ENCODE data around the gene ARHGAP15.

The ARHGAP15 gene

GRCh38 chr2:143300536-143300935 lies 171.3 kb downstream of the ARHGAP15 start:
- Histone ChIP-seq H3K4me2 (ENCODE audit: low read depth, low read length) (no peak overlapping the region), H3F3A (ENCODE audit: insufficient read depth, low read length) (no peaks in the 10 kb centered on the region), H3K4me1 (ENCODE audit: low read length) (no peaks in the 10 kb centered on the region), H3K4me3 (ENCODE audit: low read length) (no peak overlapping the region), H3K27me3 (replicated peaks; ENCODE audit: insufficient read depth, low read length) (no peaks in the 10 kb centered on the region), H3K9me2 (replicated peaks; ENCODE audit: insufficient read depth, low read length) (no peaks in the 10 kb centered on the region), H3K9ac (ENCODE audit: low read length) (no peak overlapping the region), H3K79me2 (ENCODE audit: low read length) (no peaks in the 10 kb centered on the region), H3K36me3 (replicated peaks; ENCODE audit: insufficient read depth, low read length) (no peaks in the 10 kb centered on the region), H2AFZ (ENCODE audit: low read length) (no peak overlapping the region), H3K27ac (ENCODE audit: low read length) (no peak overlapping the region), H3K9me3 (replicated peaks; ENCODE audit: insufficient read depth, low read length) (no peaks in the 10 kb centered on the region), H4K20me1 (ENCODE audit: insufficient read depth, low read length) (no peaks in the 10 kb centered on the region)
- no peak for TF ChIP-seq EZH2phosphoT487 (IDR thresholded peaks at IDR 0.05; ENCODE audit: low read length)
- no peak for TF ChIP-seq CTCF (IDR thresholded peaks at IDR 0.05; ENCODE audit: low read length)
- TF ChIP-seq EZH2 (optimal IDR thresholded peaks at IDR 0.05; ENCODE audit: low read depth, low read length), result no peak
- DNase-seq, result no peak

- Histone ChIP-seq H2AFZ (ENCODE audit: low read length) (no peak overlapping the region), H3K9me3 (replicated peaks; ENCODE audit: insufficient read depth, low read length) (no peaks in the 10 kb centered on the region), H3F3A (ENCODE audit: insufficient read depth, low read length) (no peaks in the 10 kb centered on the region), H3K79me2 (ENCODE audit: low read length) (no peaks in the 10 kb centered on the region), H3K27ac (ENCODE audit: low read length) (no peak overlapping the region), H4K20me1 (ENCODE audit: insufficient read depth, low read length) (no peaks in the 10 kb centered on the region), H3K4me1 (ENCODE audit: low read length) (no peaks in the 10 kb centered on the region), H3K27me3 (replicated peaks; ENCODE audit: insufficient read depth, low read length) (no peaks in the 10 kb centered on the region), H3K9me2 (replicated peaks; ENCODE audit: insufficient read depth, low read length) (no peaks in the 10 kb centered on the region), H3K4me3 (ENCODE audit: low read length) (no peak overlapping the region), H3K9ac (ENCODE audit: low read length) (no peak overlapping the region), H3K4me2 (ENCODE audit: low read depth, low read length) (no peak overlapping the region), H3K36me3 (replicated peaks; ENCODE audit: insufficient read depth, low read length) (no peaks in the 10 kb centered on the region)
- DNase-seq, result no peak
- TF ChIP-seq EZH2 (optimal IDR thresholded peaks at IDR 0.05; ENCODE audit: low read depth, low read length) (no peak), CTCF (IDR thresholded peaks at IDR 0.05; ENCODE audit: low read length) (no peak), EZH2phosphoT487 (IDR thresholded peaks at IDR 0.05; ENCODE audit: low read length) (no peak)
Observed at GRCh38 chr2:143311426-143311825, 182.2 kb downstream of the ARHGAP15 start.

GRCh38 chr2:143312441-143312840 lies 183.2 kb downstream of the ARHGAP15 start:
- Histone ChIP-seq H3K4me3 (ENCODE audit: low read length) (no peak overlapping the region), H3K36me3 (replicated peaks; ENCODE audit: insufficient read depth, low read length) (no peaks in the 10 kb centered on the region), H3K4me1 (ENCODE audit: low read length) (no peaks in the 10 kb centered on the region), H3K9me2 (replicated peaks; ENCODE audit: insufficient read depth, low read length) (no peaks in the 10 kb centered on the region), H4K20me1 (ENCODE audit: insufficient read depth, low read length) (no peaks in the 10 kb centered on the region), H3K79me2 (ENCODE audit: low read length) (no peaks in the 10 kb centered on the region), H3K9me3 (replicated peaks; ENCODE audit: insufficient read depth, low read length) (no peaks in the 10 kb centered on the region), H3K9ac (ENCODE audit: low read length) (no peak overlapping the region), H3F3A (ENCODE audit: insufficient read depth, low read length) (no peaks in the 10 kb centered on the region), H3K4me2 (ENCODE audit: low read depth, low read length) (no peak overlapping the region), H3K27me3 (replicated peaks; ENCODE audit: insufficient read depth, low read length) (no peaks in the 10 kb centered on the region), H3K27ac (ENCODE audit: low read length) (no peak overlapping the region), H2AFZ (ENCODE audit: low read length) (no peak overlapping the region)
- no peak for TF ChIP-seq CTCF (IDR thresholded peaks at IDR 0.05; ENCODE audit: low read length)
- no peak for TF ChIP-seq EZH2phosphoT487 (IDR thresholded peaks at IDR 0.05; ENCODE audit: low read length)
- TF ChIP-seq EZH2 (optimal IDR thresholded peaks at IDR 0.05; ENCODE audit: low read depth, low read length), result no peak
- DNase-seq, result no peak

Data from MM.1S (cell line).